Endodermal cell (in vitro differentiated cells): ENCODE data around the gene TAC3. TPM values are rescaled to one million over a fixed set of nuclear protein-coding genes. Genes with fewer than 3 reads are reported as not detected.
"Not testable (repeated sequence)": the region's sequence is repeated elsewhere in the genome, so short reads cannot be mapped to it uniquely, and the experiment has no call there.

ENCODE experiments used
- DNase-seq: peaks from one replicate; pipeline ENCODE4 v3.0.0-alpha.2; 2017
- H3K27ac ChIP-seq: 2 replicates; pipeline ENCODE4 v1.5.1; 2013; ENCODE audit warnings: mild to moderate bottlenecking, low read depth, low read length, moderate library complexity
- H3K27me3 ChIP-seq: 2 replicates; pipeline ENCODE4 v1.6.1; 2013; ENCODE audit warnings: mild to moderate bottlenecking, low read length, moderate library complexity; ENCODE audit not compliant: insufficient read depth, control insufficient read depth, poor library complexity, severe bottlenecking
- H3K36me3 ChIP-seq: 2 replicates; pipeline ENCODE4 v1.7.0; 2013; ENCODE audit warnings: mild to moderate bottlenecking, low read length, moderate library complexity; ENCODE audit not compliant: control insufficient read depth, insufficient read depth
- H3K4me1 ChIP-seq: one replicate; pipeline ENCODE4 v1.7.0; 2013; ENCODE audit warnings: low read length; ENCODE audit not compliant: control insufficient read depth, insufficient read depth
- H3K4me3 ChIP-seq: 2 replicates; pipeline ENCODE4 v1.5.1; 2013; ENCODE audit warnings: mild to moderate bottlenecking, low read length, moderate library complexity
- H3K9ac ChIP-seq: 2 replicates; pipeline ENCODE4 v1.6.1; 2013; ENCODE audit warnings: mild to moderate bottlenecking, low read length, moderate library complexity; ENCODE audit not compliant: poor library complexity, severe bottlenecking; ENCODE audit errors: extremely low read depth
- H3K9me3 ChIP-seq: 2 replicates; pipeline ENCODE4 v1.6.1; 2013; ENCODE audit warnings: mild to moderate bottlenecking, low read length, moderate library complexity; ENCODE audit not compliant: control insufficient read depth
- H3K27ac Mint-ChIP-seq: 2 replicates; pipeline ENCODE4 v1.8.0; 2020; ENCODE audit warnings: mixed read lengths
- H3K27me3 Mint-ChIP-seq: 2 replicates; pipeline ENCODE4 v1.8.0; 2021; ENCODE audit warnings: mild to moderate bottlenecking, mixed read lengths; ENCODE audit not compliant: insufficient read depth
- H3K36me3 Mint-ChIP-seq: 2 replicates; pipeline ENCODE4 v1.8.0; 2020; ENCODE audit warnings: low read depth, mixed read lengths
- H3K4me1 Mint-ChIP-seq: 2 replicates; pipeline ENCODE4 v1.8.0; 2020; ENCODE audit warnings: mixed read lengths
- H3K4me3 Mint-ChIP-seq: 2 replicates; pipeline ENCODE4 v1.8.0; 2020; ENCODE audit warnings: mild to moderate bottlenecking, moderate library complexity, mixed read lengths
- H3K9me3 Mint-ChIP-seq: 2 replicates; pipeline ENCODE4 v1.8.0; 2020; ENCODE audit warnings: mild to moderate bottlenecking, mixed read lengths
- CTCF ChIP-seq: fragments of 200-600 bp; sonication (generic); conservative IDR thresholded peaks from 2 replicates; pipeline ENCODE4 v1.5.0; 2021; ENCODE audit warnings: antibody characterized with exemption, mild to moderate bottlenecking
- WGBS, 2 experiments: methylation state at CpG; one replicate each; pipeline versions ENCODE4 v1.1.5 to v1.1.7; 2013; ENCODE audit warnings: missing lambda C conversion rate in 2 of 2, mixed read lengths in 1 of 2; ENCODE audit not compliant: insufficient coverage in 1 of 2, insufficient read length in 1 of 2; 5-methylcytosine and 5-hydroxymethylcytosine counted together
- total RNA-seq, 2 donors: library from RNA; stranded (reverse); fragmentation: NEBNext Ultra II Directional in 1 of 2; extraction: Animal tissue kit (Norgen Biotek cat#: 25700) in 1 of 2; gene quantifications; 2 replicates in 1 of 2; 3 replicates in 1 of 2; pipeline ENCODE4 v1.2.1, GENCODE V29; 2021

TAC3 gene
- total RNA-seq, 2 donors from 2014 or later = 1.8 to 5.4 TPM

DNA sequence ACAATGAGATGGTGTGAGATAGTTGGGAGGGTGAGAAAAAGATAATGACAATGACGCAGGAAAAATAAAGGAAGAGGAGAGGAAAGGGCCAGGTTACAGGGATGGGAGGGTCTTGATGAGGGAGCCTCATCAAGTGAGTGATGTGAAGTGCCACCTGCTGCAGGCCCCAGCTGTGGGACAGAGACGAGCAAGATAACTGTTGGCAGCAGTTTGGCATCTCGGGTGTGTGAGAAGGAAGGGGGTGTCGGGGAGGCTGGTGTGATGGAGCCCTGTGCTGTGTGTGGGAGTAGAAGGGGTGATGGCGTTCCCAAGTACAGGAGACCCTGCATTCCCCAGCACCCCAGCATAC, 11.4 kb upstream of the TAC3 start:
- H3K4me1 ChIP-seq = no peaks in the 10 kb centered on the region
- H3K27me3 ChIP-seq = no peaks in the 10 kb centered on the region
- Mint-ChIP-seq H3K9me3 (no peaks in the 10 kb centered on the region), H3K4me3 (no peak overlapping the region), H3K27me3 (peaks cover 7% of the 10 kb centered on the region), H3K36me3 (no peaks in the 10 kb centered on the region), H3K27ac (no peak overlapping the region), H3K4me1 (peaks cover 17% of the 10 kb centered on the region)
- 71 to 100% methylated on average over 1 to 4 of the region's 5 CpGs for WGBS, 2 experiments
- no peaks in the 10 kb centered on the region for H3K36me3 ChIP-seq
- no peak overlapping the region for H3K4me3 ChIP-seq
- H3K9me3 ChIP-seq = no peaks in the 10 kb centered on the region
- DNase-seq = no peak
- TF ChIP-seq CTCF = no peak
- H3K9ac ChIP-seq = no peak overlapping the region
- H3K27ac ChIP-seq = no peak overlapping the region

GRCh38 chr12:57027011-57027804, 10.9 kb upstream of the TAC3 start:
- Histone ChIP-seq H3K4me3 (no peak overlapping the region), H3K9ac (no peak overlapping the region)
- no peak overlapping the region for H3K27ac Mint-ChIP-seq

DNA sequence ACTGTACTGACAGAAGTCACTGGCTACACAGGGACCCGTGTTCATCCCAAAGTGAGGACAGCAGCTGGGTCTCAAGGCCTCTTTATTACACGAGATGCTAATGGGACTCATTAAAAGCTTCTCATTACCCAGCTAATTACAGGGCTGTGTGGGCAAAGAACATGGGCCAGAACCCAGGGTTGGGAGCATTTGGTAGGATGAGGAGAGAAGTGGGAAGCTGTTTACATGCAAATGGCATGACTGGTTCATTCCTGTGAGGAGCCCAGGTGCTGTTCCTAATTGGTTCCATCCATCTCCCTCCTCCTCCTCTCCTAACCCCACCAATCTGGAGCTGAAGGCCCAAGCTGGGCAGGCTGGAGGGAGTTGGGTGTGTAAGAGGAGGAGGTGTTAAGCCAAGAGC, 8.9 kb upstream of the TAC3 start:
- H3K9me3 Mint-ChIP-seq = no peaks in the 10 kb centered on the region
- H3K4me3 Mint-ChIP-seq = no peak overlapping the region
- Histone ChIP-seq H3K36me3 (no peaks in the 10 kb centered on the region), H3K9ac (no peak overlapping the region), H3K27me3 (no peaks in the 10 kb centered on the region), H3K4me1 (no peaks in the 10 kb centered on the region), H3K9me3 (no peaks in the 10 kb centered on the region), H3K27ac (no peak overlapping the region), H3K4me3 (no peak overlapping the region)
- no peak for DNase-seq
- WGBS, 2 experiments = 90 to 91% methylated on average over 2 of the region's 2 CpGs
- no peaks in the 10 kb centered on the region for H3K36me3 Mint-ChIP-seq
- peaks cover 7% of the 10 kb centered on the region for H3K27me3 Mint-ChIP-seq
- TF ChIP-seq CTCF = no peak
- no peak overlapping the region for H3K27ac Mint-ChIP-seq
- H3K4me1 Mint-ChIP-seq = peaks cover 17% of the 10 kb centered on the region

More at GRCh38 chr12:57027011-57027804, 10.9 kb upstream of the TAC3 start:
- Histone ChIP-seq H3K9me3 (no peaks in the 10 kb centered on the region), H3K36me3 (no peaks in the 10 kb centered on the region), H3K27ac (no peak overlapping the region), H3K27me3 (no peaks in the 10 kb centered on the region), H3K4me1 (no peaks in the 10 kb centered on the region)
- Mint-ChIP-seq H3K36me3 (no peaks in the 10 kb centered on the region), H3K4me1 (peaks cover 17% of the 10 kb centered on the region), H3K27me3 (peaks cover 7% of the 10 kb centered on the region), H3K9me3 (no peaks in the 10 kb centered on the region), H3K4me3 (no peak overlapping the region)
- peak; percentile 71 for DNase-seq
- TF ChIP-seq CTCF = no peak
- WGBS, 2 experiments = 79 to 81% methylated on average over 8 to 13 of the region's 13 CpGs

DNA sequence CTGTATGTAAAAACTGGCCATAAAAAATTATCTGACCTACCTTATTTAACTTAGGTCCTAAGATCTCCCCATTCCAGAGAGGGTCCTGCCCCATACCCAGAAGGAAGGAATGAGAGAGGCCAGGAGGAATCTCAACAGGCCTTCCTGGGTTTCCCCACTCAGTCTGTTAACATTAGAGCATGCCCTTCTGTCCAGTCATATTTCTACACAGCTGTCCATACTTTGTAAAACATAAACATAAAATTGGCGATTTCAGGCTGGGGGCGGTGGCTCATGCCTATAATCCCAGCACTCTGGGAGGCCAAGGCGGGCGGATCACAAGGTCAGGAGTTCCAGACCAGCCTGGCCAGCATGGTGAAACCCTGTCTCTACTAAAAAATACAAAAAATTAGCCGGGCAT, 6.0 kb upstream of the TAC3 start:
- not testable (repeated sequence) for DNase-seq, H3K9me3 Mint-ChIP-seq

More for the DNA sequence above, 6.0 kb upstream of the TAC3 start:
- H3K4me3 ChIP-seq, H3K9ac ChIP-seq, H3K27ac Mint-ChIP-seq, H3K27ac ChIP-seq, H3K4me1 Mint-ChIP-seq, H3K27me3 Mint-ChIP-seq, H3K36me3 Mint-ChIP-seq, H3K4me3 Mint-ChIP-seq, H3K36me3 ChIP-seq, H3K4me1 ChIP-seq, H3K27me3 ChIP-seq, H3K9me3 ChIP-seq: not testable (repeated sequence)
- WGBS, 2 experiments = 90 to 94% methylated on average over 4 to 5 of the region's 5 CpGs
